Smooth muscle cell (in vitro differentiated cells): ENCODE data around the gene ST6GALNAC5. TPM values are rescaled to one million over a fixed set of nuclear protein-coding genes. Genes with fewer than 3 reads are reported as not detected.

ENCODE experiments used
- DNase-seq: peaks from one replicate; lab custom pipeline; 2025; ENCODE audit not compliant: unreplicated experiment; lab: John Stamatoyannopoulos, UW
- H2AFZ ChIP-seq: fragments of 200-600 bp; sonication (generic); 2 replicates; pipeline ENCODE4 v1.6.0; 2016; ENCODE audit warnings: antibody characterized with exemption, low read depth, mild to moderate bottlenecking
- H3F3A ChIP-seq: fragments of 200-600 bp; sonication (generic); 2 replicates; pipeline ENCODE4 v1.6.0; 2017; ENCODE audit warnings: antibody characterized with exemption, low read depth
- H3K27ac ChIP-seq: fragments of 200-600 bp; sonication (generic); 2 replicates; pipeline ENCODE4 v1.5.1; 2016; ENCODE audit warnings: low read depth, mild to moderate bottlenecking
- H3K27me3 ChIP-seq: fragments of 200-600 bp; sonication (generic); 2 replicates; pipeline ENCODE4 v1.6.1; 2016; ENCODE audit warnings: low read depth, mild to moderate bottlenecking
- H3K36me3 ChIP-seq: fragments of 200-600 bp; sonication (generic); 2 replicates; pipeline ENCODE4 v1.5.1; 2016; ENCODE audit warnings: low read depth
- H3K4me1 ChIP-seq: fragments of 200-600 bp; sonication (generic); 2 replicates; pipeline ENCODE4 v1.5.1; 2016; ENCODE audit warnings: low read depth
- H3K4me2 ChIP-seq: fragments of 200-600 bp; sonication (generic); 2 replicates; pipeline ENCODE4 v1.6.0; 2016; ENCODE audit warnings: mild to moderate bottlenecking
- H3K4me3 ChIP-seq: fragments of 200-600 bp; sonication (generic); 2 replicates; pipeline ENCODE4 v1.5.1; 2016; ENCODE audit warnings: mild to moderate bottlenecking
- H3K79me2 ChIP-seq: fragments of 200-600 bp; sonication (generic); 2 replicates; pipeline ENCODE4 v1.6.0; 2016; ENCODE audit warnings: low read depth, mild to moderate bottlenecking
- H3K9ac ChIP-seq: fragments of 200-600 bp; sonication (generic); 2 replicates; pipeline ENCODE4 v1.6.0; 2016; ENCODE audit warnings: low read depth
- H3K9me3 ChIP-seq: fragments of 200-600 bp; sonication (generic); replicated peaks from 2 replicates; pipeline ENCODE4 v1.5.1; 2016; ENCODE audit warnings: low read depth
- H4K20me1 ChIP-seq: fragments of 200-600 bp; sonication (generic); 2 replicates; pipeline ENCODE4 v1.6.0; 2016; ENCODE audit warnings: low read depth
- WGBS: methylation state at CpG from one replicate; pipeline ENCODE4 v1.1.7; 2016; ENCODE audit warnings: low lambda C conversion rate; 5-methylcytosine and 5-hydroxymethylcytosine counted together
- polyA plus RNA-seq: library from polyadenylated mRNA; unstranded; fragments of >200 nt; fragmentation: Nextera tagmentation; extraction: Ambion mirVana; gene quantifications from 2 replicates; pipeline ENCODE4 v1.2.1, GENCODE V29; 2016
- total RNA-seq: library from RNA; depleted of rRNA; stranded (reverse); fragments of >200 nt; gene quantifications from 2 replicates; pipeline ENCODE4 v1.2.3, GENCODE V29; 2014
- TF ChIP-seq, protein P1 (sequence below): fragments of 200-600 bp; sonication (generic); IDR thresholded peaks from 2 replicates; pipeline ENCODE4 v1.5.1; 2017; ENCODE audit warnings: borderline replicate concordance, mild to moderate bottlenecking, antibody characterized with exemption; ENCODE audit not compliant: insufficient read depth, poor library complexity, severe bottlenecking

ST6GALNAC5 gene
- total and polyA plus RNA-seq, 2 experiments from 2014 or later: 24.9 to 38.8 TPM

GRCh38 chr1:77036560-77036959 lies 169.3 kb downstream of the ST6GALNAC5 start:
- H3K27ac ChIP-seq: no peak overlapping the region
- H2AFZ ChIP-seq: no peak overlapping the region
- no peaks in the 10 kb centered on the region for H3K9me3 ChIP-seq
- no peak overlapping the region for H3K9ac ChIP-seq
- no peaks in the 10 kb centered on the region for H3K79me2 ChIP-seq
- H3K4me1 ChIP-seq: no peaks in the 10 kb centered on the region
- WGBS: 76% methylated on average over 2 of the region's 2 CpGs
- no peak overlapping the region for H3K4me2 ChIP-seq
- no peak for DNase-seq
- no peaks in the 10 kb centered on the region for H3K36me3 ChIP-seq
- H3K27me3 ChIP-seq: no peaks in the 10 kb centered on the region
- H4K20me1 ChIP-seq: peaks cover 52% of the 10 kb centered on the region
- H3K4me3 ChIP-seq: no peak overlapping the region
- H3F3A ChIP-seq: no peaks in the 10 kb centered on the region
- TF ChIP-seq, protein P1, sequence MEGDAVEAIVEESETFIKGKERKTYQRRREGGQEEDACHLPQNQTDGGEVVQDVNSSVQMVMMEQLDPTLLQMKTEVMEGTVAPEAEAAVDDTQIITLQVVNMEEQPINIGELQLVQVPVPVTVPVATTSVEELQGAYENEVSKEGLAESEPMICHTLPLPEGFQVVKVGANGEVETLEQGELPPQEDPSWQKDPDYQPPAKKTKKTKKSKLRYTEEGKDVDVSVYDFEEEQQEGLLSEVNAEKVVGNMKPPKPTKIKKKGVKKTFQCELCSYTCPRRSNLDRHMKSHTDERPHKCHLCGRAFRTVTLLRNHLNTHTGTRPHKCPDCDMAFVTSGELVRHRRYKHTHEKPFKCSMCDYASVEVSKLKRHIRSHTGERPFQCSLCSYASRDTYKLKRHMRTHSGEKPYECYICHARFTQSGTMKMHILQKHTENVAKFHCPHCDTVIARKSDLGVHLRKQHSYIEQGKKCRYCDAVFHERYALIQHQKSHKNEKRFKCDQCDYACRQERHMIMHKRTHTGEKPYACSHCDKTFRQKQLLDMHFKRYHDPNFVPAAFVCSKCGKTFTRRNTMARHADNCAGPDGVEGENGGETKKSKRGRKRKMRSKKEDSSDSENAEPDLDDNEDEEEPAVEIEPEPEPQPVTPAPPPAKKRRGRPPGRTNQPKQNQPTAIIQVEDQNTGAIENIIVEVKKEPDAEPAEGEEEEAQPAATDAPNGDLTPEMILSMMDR: no peak

DNA sequence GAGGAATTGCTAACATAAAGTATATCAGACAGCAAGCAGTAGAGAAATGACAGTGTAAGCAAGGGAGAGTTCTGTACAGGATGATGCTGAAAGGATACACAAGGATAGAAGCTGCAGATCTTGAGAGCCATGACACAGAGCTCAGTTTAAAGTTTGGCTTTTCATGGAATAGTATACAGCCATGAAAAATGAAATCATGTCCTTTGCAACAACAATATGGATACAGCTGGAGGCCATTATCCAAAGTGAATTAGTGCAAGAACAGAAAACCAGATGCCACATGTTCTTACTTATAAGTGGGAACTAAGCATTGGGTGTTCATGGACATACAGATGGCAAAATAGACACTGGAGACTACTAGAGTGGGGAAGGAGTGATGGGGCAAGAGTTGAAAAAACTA lies 169.8 kb downstream of the ST6GALNAC5 start:
- no peak overlapping the region for H3K9ac ChIP-seq
- H3K4me2 ChIP-seq: no peak overlapping the region
- DNase-seq: no peak
- no peak overlapping the region for H3K27ac ChIP-seq
- no peaks in the 10 kb centered on the region for H3K79me2 ChIP-seq
- H2AFZ ChIP-seq: no peak overlapping the region
- peaks cover 47% of the 10 kb centered on the region for H4K20me1 ChIP-seq
- H3K9me3 ChIP-seq: no peaks in the 10 kb centered on the region
- TF ChIP-seq, protein P1: no peak
- no peaks in the 10 kb centered on the region for H3F3A ChIP-seq
- H3K27me3 ChIP-seq: no peaks in the 10 kb centered on the region
- H3K4me1 ChIP-seq: no peaks in the 10 kb centered on the region
- no peak overlapping the region for H3K4me3 ChIP-seq
- no peaks in the 10 kb centered on the region for H3K36me3 ChIP-seq

DNA sequence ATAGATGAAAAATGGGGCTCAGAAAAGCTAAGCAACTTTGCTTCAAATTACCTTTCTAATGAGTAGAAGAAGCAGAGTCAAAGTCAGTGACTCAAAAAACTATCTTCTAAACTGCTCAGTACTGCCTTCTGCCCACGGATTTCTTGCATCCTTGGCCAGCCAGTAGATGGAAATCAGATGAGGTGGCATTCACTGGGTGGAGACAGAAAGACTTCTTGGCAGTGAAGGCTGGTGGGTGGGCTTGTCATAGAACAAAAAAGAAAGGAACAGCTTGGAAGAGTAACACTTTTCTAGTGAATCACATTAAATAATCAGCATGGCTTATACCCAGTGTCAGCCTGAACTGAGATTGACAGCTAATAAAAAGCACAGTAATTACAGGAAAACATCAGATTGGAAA lies 170.7 kb downstream of the ST6GALNAC5 start:
- Histone ChIP-seq H3K9ac (no peak overlapping the region), H2AFZ (no peak overlapping the region), H3K27me3 (no peaks in the 10 kb centered on the region), H3K27ac (no peak overlapping the region), H3K79me2 (no peaks in the 10 kb centered on the region), H3K36me3 (no peaks in the 10 kb centered on the region), H3F3A (no peaks in the 10 kb centered on the region), H3K4me1 (no peaks in the 10 kb centered on the region), H3K9me3 (no peaks in the 10 kb centered on the region), H4K20me1 (peaks cover 43% of the 10 kb centered on the region), H3K4me2 (no peak overlapping the region), H3K4me3 (no peak overlapping the region)
- no peak for DNase-seq
- TF ChIP-seq, protein P1: no peak
- WGBS: 75% methylated on average over 1 of the region's 1 CpG

DNA sequence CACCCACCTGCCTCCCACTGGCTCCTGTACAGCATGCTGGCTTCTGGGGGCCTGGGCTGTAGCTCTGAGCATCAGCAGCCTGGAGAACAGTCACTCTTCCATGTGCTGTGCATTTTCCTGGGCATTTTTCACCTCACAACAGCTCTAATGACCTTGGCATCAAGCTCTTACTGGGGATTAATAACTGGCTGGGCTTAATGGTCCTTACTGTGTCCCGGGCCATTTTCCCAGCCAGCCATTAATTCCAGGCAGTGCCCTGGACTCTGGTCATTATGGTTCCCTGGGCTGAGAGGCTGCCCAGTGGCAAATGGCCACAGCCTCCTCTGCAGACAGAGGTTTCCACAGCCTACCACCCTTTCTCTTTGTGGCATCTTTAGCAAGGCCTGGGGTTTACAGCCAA lies 171.8 kb downstream of the ST6GALNAC5 start:
- H3K4me3 ChIP-seq: no peak overlapping the region
- peaks cover 43% of the 10 kb centered on the region for H4K20me1 ChIP-seq
- no peaks in the 10 kb centered on the region for H3K79me2 ChIP-seq
- TF ChIP-seq, protein P1: no peak
- no peaks in the 10 kb centered on the region for H3K9me3 ChIP-seq
- no peaks in the 10 kb centered on the region for H3K36me3 ChIP-seq
- peak overlapping the region; percentile 11 for H3K27ac ChIP-seq
- no peaks in the 10 kb centered on the region for H3F3A ChIP-seq
- no peak overlapping the region for H3K9ac ChIP-seq
- H3K4me2 ChIP-seq: no peak overlapping the region
- WGBS: 100% methylated on average over 1 of the region's 1 CpG
- no peaks in the 10 kb centered on the region for H3K4me1 ChIP-seq
- no peak overlapping the region for H2AFZ ChIP-seq
- DNase-seq: no peak
- no peaks in the 10 kb centered on the region for H3K27me3 ChIP-seq
